ENCODE results near the gene CDH18. TPM values are rescaled to one million over a fixed set of nuclear protein-coding genes. Genes with fewer than 3 reads are reported as not detected.

The CDH18 gene
- polyA plus RNA-seq, 10 donors: 6.2 to 16.4 (median 9.9) TPM

DNA sequence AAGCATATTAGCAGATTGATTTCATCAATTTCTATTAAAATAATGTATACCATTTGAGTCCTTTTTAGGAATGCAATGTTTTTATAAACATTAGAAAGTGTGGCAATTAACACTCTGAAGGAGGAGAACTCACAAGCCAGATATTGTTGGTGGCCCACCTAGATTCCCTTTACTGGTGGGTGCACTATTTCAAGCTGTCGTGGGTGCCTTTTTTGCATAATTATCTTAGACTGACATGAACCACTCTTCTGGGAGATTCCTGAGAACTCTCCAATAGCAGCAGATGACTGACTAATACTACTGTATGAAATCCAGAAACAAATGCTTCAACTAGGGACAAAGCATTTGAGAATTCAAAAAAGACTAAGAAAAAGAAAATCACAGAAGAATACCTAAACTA is 526.0 kb downstream of the CDH18 start:
- no peak for DNase-seq

GRCh38 chr5:19424506-19424905 is 563.5 kb downstream of the CDH18 start:
- no peak for DNase-seq
